MG63 (cell line): ENCODE data around the gene GIPC1. TPM values are rescaled to one million over a fixed set of nuclear protein-coding genes. Genes with fewer than 3 reads are reported as not detected.
"Not testable (repeated sequence)": the region's sequence is repeated elsewhere in the genome, so short reads cannot be mapped to it uniquely, and the experiment has no call there.

Source experiments
- DNase-seq: peaks from one replicate; pipeline ENCODE4 v3.0.0-alpha.2; 2020
- H3K27me3 ChIP-seq: fragments of 250-450 bp; sonication (Bioruptor Pico); 2 replicates; pipeline ENCODE4 v1.5.1; 2020; ENCODE audit warnings: mild to moderate bottlenecking, moderate library complexity
- H3K36me3 ChIP-seq: fragments of 250-450 bp; sonication (Bioruptor Pico); 2 replicates; pipeline ENCODE4 v1.5.1; 2020; ENCODE audit warnings: mild to moderate bottlenecking, moderate library complexity
- H3K4me3 ChIP-seq: fragments of 250-450 bp; sonication (Bioruptor Pico); 2 replicates; pipeline ENCODE4 v1.5.1; 2020; ENCODE audit warnings: mild to moderate bottlenecking, moderate library complexity
- H3K9me3 ChIP-seq: fragments of 250-450 bp; sonication (Bioruptor Pico); 2 replicates; pipeline ENCODE4 v1.5.1; 2020; ENCODE audit warnings: mild to moderate bottlenecking, moderate library complexity
- total RNA-seq: library from RNA; depleted of rRNA; stranded (reverse); fragments of >200 nt; shearing (Covaris generic); gene quantifications from 2 replicates; pipeline ENCODE4 v1.2.3, GENCODE V29; 2014; ENCODE audit warnings: low replicate concordance; rRNA removed

Gene GIPC1, protein sequence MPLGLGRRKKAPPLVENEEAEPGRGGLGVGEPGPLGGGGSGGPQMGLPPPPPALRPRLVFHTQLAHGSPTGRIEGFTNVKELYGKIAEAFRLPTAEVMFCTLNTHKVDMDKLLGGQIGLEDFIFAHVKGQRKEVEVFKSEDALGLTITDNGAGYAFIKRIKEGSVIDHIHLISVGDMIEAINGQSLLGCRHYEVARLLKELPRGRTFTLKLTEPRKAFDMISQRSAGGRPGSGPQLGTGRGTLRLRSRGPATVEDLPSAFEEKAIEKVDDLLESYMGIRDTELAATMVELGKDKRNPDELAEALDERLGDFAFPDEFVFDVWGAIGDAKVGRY
- 111 and 196 TPM in 2 replicates for total RNA-seq

DNA sequence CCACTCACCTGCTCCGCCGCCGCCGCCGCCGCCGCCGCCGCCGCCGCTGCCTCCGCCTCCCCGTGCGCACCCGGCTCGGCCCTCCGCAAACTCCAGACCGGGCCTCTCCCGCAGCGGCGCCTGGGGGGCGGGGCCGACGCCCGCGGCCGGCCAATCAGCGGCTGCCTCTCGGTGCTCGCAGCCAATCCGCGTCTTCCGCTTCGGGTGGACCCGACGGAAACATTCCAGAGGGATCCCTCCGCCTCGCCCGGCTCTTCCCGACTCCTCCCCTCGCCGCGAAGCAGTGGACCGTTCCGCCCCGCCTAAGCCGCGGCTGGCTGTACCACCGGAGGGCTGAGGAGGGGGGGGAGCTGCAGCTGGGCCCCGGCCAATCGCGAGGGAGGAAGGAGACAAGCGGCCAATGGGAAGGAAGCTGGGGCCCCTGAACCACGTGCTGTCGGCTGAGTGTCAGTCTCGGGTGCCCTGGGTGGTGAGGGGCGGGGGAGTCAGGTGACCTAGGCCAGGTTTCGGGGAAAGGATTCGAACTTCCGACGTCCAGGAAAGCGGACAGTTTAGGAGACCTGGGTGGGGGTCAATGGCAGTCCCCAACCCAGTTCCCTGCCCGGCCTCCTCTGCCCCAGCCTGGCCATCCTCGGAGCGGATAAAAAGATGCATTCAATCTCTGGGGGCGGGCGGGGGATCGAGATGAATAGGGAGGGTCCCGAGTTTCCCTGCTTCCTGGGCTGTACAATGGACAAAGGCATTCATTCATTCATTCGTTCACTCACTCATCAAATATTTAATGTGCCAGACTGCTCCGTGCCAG lies at the start of gene GIPC1:
GIPC1 (minus strand) TSS at position 99 of the 805 bp plus-strand sequence. CDS start 13,151 bp downstream, outside the sequence.
- Histone ChIP-seq H3K4me3 (peak within 1 kb of the TSS; percentile 83), H3K9me3 (no peaks in the 10 kb centered on the region), H3K27me3 (no peaks in the 10 kb centered on the region), H3K36me3 (peaks cover 26% of the 10 kb centered on the region)
- DNase-seq, result peak; percentile 99

DNA sequence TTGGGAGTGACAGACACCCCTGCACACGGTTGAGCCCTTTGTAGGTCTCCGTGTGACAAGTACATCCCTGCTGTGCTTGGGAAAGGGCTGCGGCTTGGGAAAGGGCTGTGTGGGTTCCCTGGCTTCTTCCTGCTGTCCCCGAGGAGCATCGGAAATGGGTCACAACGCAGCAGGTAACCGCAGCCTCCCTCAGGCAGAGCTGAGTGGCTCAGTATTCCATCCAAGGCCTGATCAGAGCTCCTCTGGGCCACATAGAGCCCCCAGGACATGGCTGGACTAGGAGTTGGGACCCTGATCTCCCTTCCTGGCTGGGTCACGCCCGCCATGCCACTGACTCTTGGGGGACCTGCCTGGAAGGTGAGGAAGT lies 49.8 kb upstream of the GIPC1 start:
- DNase-seq, result no peak
- no peak overlapping the region for H3K4me3 ChIP-seq
- H3K27me3 ChIP-seq, result no peaks in the 10 kb centered on the region
- no peaks in the 10 kb centered on the region for H3K9me3 ChIP-seq
- peaks cover 19% of the 10 kb centered on the region for H3K36me3 ChIP-seq

DNA sequence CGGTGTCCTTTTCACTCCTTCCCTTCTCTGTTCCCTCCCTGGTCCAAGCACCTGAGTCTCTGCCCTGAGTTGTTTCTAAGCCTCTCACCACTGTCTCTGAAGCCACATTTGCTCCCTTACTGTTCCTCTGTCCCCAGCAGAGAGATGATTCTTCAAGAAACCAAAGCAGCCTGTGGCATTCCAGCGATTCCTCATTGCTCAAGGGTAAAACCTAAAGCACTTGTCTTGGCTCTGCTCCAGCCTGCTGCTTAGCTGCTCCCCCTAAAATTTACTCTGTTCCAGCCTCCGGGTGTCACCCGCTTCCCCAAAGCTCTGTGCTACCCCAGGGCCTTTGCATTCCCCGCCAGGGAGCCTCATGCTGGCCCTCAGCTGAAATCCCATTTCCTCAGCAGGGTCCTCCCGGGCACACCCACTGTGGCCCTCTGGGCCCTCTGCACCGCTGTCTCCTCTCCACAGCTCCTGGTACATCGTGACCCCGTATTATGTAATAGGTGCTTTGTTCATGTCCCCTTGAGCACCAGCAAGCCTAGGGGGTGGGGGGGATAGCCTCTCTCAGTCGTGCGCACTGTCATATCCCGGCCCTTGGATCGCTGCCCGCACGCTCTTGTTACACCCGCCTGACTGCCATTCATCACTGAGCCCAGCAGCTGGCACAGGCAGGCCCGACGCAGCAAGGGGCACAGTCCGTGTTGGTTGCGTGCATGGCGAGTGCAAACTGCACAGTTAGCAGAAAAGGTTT lies 49.2 kb upstream of the GIPC1 start:
- Histone ChIP-seq H3K9me3 (no peaks in the 10 kb centered on the region), H3K27me3 (no peaks in the 10 kb centered on the region), H3K4me3 (no peak overlapping the region), H3K36me3 (peaks cover 19% of the 10 kb centered on the region)
- DNase-seq, result no peak

DNA sequence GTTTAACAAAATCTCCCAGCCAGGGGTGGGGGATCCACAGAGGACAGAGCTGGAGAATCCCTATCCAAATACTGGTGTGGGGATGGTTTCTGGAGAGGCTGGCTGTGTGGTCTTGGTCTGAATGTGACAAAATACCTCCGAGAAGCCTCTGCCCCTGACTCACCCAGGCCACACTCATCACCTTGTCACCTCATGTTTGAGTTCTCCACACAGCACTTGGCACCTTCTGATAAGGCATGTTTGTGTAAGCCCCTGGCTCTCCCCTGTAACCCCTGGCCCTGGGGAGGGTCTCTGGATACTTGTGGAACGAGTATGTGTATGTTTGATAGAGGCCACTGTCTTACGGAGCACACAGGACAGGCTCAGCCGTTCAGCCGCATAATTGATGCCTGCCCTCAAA lies 48.1 kb upstream of the GIPC1 start:
- DNase-seq, result no peak
- peaks cover 15% of the 10 kb centered on the region for H3K36me3 ChIP-seq
- no peak overlapping the region for H3K4me3 ChIP-seq
- no peaks in the 10 kb centered on the region for H3K27me3 ChIP-seq
- H3K9me3 ChIP-seq, result no peaks in the 10 kb centered on the region

DNA sequence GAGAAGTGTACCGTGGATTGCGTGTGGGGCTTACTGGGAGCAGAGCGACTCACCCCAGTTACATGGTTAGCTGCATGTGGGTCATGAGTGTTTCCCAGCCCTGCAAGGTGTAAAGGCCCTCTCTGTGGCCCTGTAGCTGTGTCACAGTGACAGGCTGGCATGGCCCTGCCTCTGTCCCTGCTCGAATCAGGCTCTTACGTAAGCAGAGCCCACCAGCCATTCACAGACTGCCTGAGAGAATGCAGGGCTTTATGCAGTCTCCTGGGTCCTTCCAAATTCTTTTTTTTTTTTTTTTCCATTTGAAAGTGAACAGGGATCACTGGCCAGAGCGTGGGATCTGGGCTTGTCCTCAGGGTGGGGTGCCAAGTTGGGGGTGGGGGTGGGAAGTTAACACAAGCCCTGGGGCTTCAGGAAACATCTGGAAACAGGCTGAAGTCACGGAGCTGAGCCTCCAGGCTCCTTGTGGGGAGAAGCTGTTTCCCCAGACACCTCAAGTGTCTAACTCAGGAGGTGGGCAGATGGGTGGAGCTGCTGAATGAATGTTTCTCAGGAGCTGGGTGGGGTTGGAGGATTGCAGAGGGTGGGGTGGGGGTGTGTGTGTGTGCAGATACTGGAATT lies 46.9 kb upstream of the GIPC1 start:
- no peak for DNase-seq
- H3K9me3 ChIP-seq, result no peaks in the 10 kb centered on the region

DNA sequence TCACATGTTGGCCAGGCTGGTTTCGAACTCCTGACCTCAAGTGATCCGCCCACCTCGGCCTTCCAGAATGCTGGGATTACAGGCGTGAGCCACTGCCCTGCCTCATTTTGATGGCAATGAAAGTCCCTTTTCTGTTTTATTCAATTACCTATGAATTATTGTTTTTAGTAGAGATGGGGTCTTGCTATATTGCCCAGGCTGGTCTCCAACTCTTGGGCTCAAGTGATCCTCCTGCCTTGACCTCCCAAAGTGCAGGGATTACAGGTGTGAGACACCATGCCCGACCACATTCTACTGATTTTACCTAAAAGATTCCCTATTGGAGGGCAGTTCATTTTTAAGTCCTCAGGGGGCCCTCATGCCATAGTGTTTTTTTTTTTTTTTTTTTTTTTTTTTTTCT lies 46.1 kb upstream of the GIPC1 start:
- H3K36me3 ChIP-seq, H3K27me3 ChIP-seq, DNase-seq, H3K9me3 ChIP-seq, H3K4me3 ChIP-seq: not testable (repeated sequence)

More for the DNA sequence above, 46.9 kb upstream of the GIPC1 start:
- Histone ChIP-seq H3K4me3 (no peak overlapping the region), H3K27me3 (no peaks in the 10 kb centered on the region), H3K36me3 (peaks cover 6% of the 10 kb centered on the region)

DNA sequence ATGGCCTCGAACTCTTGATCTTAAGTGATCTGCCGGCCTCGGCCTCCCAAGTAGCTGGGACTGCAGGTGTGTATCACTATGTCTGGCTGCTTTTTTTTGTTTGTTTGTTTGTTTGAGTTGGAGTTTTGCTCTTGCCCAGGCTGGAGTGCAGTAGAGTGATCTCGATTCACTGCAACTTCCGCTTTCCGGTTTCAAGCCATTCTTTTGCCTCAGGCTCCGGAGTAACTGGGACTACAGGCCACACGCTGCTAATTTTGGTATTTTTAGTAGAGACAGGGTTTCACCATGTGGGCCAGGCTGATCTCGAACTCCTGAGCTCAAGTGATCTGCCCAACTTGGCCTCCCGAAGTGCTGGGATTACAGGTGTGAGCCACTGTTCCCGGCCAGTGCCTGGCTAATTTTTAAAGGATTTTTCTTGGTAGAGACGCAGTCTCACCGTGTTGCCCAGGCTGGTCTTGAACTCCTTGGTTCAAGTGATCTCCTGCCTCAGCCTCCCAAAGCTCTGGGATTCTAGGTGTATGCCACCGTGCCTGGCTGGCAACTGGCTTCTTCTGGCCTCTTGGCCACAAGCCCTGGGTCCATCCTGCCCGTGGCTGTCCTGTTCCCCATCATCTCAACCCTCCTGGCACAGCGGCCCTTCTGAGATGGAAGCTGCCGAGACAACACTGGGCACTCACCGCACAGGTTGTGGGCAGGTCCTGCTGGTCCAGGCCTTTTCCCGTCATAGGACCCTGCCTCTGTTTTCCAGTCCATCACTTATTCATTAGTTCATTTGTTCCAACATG lies 45.0 kb upstream of the GIPC1 start:
- no peak for DNase-seq
- Histone ChIP-seq H3K36me3 (no peaks in the 10 kb centered on the region; the same call in none of the 2 replicates), H3K9me3 (no peaks in the 10 kb centered on the region)

DNA sequence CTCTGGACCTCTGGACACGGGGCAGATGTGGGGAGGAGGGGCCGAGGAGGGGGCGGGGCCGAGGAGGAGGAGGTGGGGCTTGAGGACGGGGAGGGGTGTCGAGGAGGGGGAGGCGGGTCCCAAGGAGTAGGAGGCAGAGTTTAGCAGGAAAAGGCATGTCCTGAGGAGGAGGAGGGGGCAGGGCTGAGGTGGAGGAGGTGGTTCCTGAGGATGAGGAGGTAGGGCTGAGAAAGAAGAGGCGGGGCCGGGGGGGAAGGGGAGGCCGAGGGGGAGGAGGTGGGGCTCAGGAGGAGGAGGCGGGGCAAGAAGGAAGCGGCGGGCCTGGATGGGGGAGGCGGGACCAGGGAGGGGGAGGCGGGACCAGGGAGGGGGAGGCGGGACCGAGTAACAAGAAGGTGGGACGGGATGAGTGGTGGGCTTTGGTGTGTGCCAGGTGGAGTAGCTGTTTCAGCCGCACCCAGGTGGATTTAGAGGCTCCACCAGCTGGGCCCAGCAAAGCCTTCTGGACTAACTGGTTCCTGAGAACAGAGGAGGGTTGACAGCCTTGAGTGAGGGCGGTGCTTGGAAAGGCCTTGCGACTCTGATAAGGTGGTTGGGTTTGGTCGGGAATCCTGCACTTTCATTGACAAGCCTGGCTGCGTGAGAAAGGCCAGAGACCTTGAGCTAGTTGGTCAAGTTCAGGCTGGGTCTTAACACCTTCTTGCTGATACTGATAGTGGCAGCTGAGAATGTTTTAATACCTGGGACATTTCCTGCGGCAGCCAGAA lies 41.2 kb upstream of the GIPC1 start:
- H3K4me3 ChIP-seq, result no peak overlapping the region
- no peaks in the 10 kb centered on the region for H3K27me3 ChIP-seq
- peaks cover 6% of the 10 kb centered on the region; the same call in 1 of the 2 replicates for H3K36me3 ChIP-seq
- peak; percentile 53 for DNase-seq
- no peaks in the 10 kb centered on the region for H3K9me3 ChIP-seq

More for the DNA sequence above, 45.0 kb upstream of the GIPC1 start:
- H3K27me3 ChIP-seq, result no peaks in the 10 kb centered on the region
- no peak overlapping the region for H3K4me3 ChIP-seq

DNA sequence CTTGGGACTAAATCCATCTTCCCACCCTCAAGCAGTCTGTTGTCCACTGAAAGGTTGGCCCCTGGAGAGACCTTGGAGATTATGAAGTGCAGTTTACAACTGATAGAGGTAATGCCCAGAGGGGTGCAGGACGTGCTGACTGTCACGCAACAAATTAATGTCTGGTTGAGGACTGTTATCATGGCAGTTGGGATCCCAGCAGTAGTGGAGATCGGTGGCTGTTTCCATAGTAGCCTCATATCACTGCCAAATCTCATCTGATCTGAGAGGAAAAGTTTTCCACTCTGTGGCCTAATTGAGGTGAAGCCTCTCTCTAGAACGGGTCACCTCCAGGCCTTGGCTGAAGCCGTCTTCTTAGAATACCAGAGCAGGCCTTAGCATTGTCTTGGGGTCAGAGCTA lies 37.5 kb upstream of the GIPC1 start:
- Histone ChIP-seq H3K36me3 (peaks cover 12% of the 10 kb centered on the region), H3K4me3 (no peak overlapping the region), H3K9me3 (no peaks in the 10 kb centered on the region), H3K27me3 (no peaks in the 10 kb centered on the region)
- DNase-seq, result no peak

DNA sequence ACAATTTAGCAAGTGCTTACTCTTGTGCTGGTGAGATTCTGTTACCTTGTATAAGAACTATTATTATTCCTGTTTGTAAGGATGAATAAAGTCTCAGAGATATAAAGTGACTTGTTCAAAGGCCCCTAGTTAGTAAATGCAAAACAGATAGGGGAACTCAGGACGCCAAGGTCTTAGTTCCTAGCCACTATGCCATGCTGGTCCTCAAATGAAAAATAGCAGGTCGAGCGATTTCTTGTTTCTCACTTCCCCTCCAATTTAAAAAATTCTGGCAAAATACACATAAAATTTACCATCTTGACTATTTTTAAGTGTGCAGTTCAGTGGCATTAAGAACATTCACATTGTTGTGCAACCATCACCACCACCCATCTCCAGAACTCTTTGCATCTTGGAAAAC lies 34.6 kb upstream of the GIPC1 start:
- H3K27me3 ChIP-seq, result no peaks in the 10 kb centered on the region
- H3K4me3 ChIP-seq, result peak overlapping the region; percentile 93
- no peak for DNase-seq

DNA sequence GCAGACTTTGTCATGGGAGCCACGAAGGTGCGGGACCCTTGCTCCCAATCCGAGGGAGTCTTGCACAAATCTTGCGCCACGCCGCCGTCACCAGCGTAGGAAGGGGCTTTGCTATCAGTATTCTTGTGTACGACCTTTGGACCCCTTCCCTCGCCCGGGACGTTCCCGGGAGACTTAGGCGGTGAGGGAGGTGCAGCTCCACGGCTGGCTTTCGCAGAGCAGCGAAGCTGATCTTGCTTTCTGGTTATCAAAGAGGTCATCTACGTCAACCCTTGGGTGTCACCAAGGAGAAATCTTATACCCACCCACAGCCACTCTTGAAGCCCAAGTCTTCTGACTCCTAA lies 34.0 kb upstream of the GIPC1 start:
- Histone ChIP-seq H3K27me3 (no peaks in the 10 kb centered on the region), H3K9me3 (no peaks in the 10 kb centered on the region), H3K36me3 (peaks cover 12% of the 10 kb centered on the region), H3K4me3 (peak overlapping the region; percentile 93)
- peak; percentile 31 for DNase-seq

More for the DNA sequence above, 34.6 kb upstream of the GIPC1 start:
- H3K9me3 ChIP-seq, result no peaks in the 10 kb centered on the region
- H3K36me3 ChIP-seq, result peaks cover 12% of the 10 kb centered on the region

DNA sequence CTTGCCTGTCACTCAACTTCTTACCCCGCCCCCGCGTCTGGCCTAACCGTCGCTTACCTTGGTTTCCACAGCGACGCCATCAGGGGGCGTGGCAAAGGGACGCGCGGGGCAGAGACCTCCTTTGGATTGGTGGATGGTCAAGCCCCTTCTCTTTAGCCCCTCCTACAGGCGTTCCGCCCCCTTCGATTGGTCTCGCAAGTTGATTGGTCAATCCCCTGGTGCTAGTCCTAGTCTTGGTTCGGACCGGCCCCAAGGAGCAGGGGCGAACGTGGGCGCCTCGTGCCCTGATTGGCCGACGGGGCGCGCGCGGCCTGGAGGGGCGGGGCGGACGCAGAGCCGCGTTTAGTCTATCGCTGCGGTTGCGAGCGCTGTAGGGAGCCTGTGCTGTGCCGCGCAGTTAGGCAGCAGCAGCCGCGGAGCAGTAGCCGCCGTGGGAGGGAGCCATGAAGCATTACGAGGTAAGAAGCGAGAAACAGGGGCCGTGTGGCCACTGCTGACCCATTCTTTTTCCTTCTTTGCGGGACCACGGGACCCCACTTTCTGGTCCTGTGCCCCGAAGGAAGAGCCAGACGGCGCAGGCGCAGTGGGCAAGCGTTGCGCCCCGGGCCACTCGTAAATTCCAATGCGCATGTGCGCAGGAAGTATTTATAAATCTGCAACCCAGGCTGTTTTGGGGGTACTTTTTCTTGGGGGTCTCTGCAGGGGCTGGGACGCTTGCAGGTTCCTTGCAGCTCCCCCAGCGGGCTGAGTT lies 33.5 kb upstream of the GIPC1 start, which contains the start of gene TECR:
TECR (plus strand) TSS at position 341 of the 751 bp plus-strand sequence; CDS start at position 444, 103 bp downstream.
- H3K4me3 ChIP-seq, result peak within 1 kb of the TSS; percentile 93
- DNase-seq, result peak; percentile 100

DNA sequence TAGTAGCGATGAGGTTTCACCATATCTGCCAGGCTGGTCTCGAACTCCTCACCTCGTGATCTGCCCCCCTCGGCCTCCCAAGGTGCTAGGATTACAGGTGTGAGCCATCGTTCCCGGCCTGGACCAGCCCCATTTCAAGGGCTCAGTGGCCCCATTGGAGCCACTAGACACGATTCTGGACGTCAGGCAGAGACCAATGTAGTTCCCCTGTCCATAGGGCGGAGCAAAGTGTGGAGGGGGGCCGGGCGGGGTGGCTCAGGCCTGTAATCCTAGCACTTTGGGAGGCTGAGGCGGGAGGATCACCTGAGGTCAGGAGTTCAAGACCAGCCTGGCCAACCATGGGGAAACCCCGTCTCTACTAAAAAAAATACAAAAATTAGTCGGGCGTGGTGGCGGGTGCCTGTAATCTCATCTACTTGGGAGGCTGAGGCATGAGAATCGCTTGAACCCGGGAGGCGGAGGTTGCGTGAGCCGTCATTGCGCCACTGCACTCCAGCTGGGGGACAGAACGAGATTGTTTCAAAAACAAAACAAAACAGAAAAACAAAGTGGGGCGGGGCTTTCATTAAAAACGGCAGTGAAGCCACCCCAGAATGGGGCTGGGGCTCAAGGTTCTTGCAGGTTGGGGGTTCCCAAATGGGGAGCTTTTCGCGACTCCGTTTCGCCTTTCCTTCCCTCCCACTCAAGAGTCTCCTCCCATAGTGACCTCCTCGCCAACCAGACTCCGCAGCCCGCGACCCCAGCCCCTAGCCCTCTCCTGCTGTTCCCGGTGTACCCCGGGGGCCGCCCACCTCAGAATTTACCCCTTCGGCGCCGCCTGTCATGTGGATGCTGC lies 32.7 kb upstream of the GIPC1 start:
- DNase-seq, result no peak
- H3K36me3 ChIP-seq, result peaks cover 6% of the 10 kb centered on the region
- peak overlapping the region; percentile 93 for H3K4me3 ChIP-seq
- H3K9me3 ChIP-seq, result no peaks in the 10 kb centered on the region
- H3K27me3 ChIP-seq, result no peaks in the 10 kb centered on the region

More for the DNA sequence above, 33.5 kb upstream of the GIPC1 start, which contains the start of gene TECR:
- no peaks in the 10 kb centered on the region for H3K9me3 ChIP-seq
- no peaks in the 10 kb centered on the region for H3K27me3 ChIP-seq
- H3K36me3 ChIP-seq, result peaks cover 6% of the 10 kb centered on the region

DNA sequence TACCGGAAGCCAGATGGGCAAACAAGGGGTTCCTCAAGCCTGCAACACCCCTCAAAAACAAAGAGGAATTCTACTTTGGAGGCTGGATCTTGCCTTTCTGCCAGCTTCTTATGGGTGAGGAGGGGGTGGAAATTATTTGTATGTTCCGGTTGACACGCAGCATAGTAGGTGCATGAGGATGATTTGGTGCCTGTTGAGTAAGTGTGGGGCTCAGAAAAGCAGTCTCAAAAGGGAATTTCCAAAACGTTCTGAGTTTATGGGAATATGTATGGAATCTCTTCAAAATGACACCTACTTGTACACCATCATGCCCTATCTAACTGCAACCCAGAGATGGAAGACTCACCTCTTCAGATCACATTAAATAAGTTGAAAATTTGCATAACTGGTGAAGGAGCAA lies 30.5 kb upstream of the GIPC1 start:
- H3K9me3 ChIP-seq, result no peaks in the 10 kb centered on the region

More for the DNA sequence above, 30.5 kb upstream of the GIPC1 start:
- H3K36me3 ChIP-seq, result peaks cover 5% of the 10 kb centered on the region; the same call in 1 of the 2 replicates
- H3K4me3 ChIP-seq, result no peak overlapping the region
- H3K27me3 ChIP-seq, result no peaks in the 10 kb centered on the region
- no peak for DNase-seq
